RPMI7951 (cell line): ENCODE measurements around the gene ELL. TPM values are rescaled to one million over a fixed set of nuclear protein-coding genes. Genes with fewer than 3 reads are reported as not detected.
A peak's percentile ranks its signal among the peaks of the same experiment; 100 is the strongest.

ENCODE experiments used
- DNase-seq: peaks from one replicate; pipeline ENCODE4 v3.0.0-alpha.2; 2012; ENCODE audit warnings: low read depth
- total RNA-seq: library from RNA; depleted of rRNA; stranded (reverse); fragments of >200 nt; shearing (Covaris generic); gene quantifications from 2 replicates; pipeline ENCODE4 v1.2.3, GENCODE V29; 2014

The ELL gene
- total RNA-seq, 1 experiment from 2014 or later = 7.2 TPM

DNA sequence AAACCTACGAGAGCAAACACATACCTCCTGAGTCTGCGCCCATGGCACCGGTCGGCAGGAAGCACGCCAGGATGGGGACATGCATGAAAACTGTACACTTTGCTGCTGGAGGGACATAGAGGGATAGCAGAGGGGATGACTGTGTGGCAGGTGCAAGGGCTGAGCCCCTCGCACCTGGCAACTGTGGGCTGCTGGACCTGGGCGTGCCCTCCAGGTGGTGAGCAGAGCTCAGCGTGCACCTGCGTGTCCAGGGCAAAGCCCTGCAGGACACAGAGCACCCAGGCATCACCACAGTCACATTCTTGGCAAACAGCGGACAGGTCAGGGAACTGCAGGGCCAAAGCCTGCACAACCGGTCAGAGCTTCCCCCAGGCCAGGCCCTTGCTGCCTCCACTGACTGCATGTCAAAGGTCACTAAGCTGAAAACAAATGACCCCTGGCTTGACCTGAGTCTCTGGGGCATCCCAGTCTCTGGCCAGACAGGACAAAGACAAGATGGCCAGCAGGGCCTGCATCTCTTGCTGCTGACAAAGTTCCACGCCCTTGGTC, 75.0 kb downstream of the ELL start:
- no peak for DNase-seq

DNA sequence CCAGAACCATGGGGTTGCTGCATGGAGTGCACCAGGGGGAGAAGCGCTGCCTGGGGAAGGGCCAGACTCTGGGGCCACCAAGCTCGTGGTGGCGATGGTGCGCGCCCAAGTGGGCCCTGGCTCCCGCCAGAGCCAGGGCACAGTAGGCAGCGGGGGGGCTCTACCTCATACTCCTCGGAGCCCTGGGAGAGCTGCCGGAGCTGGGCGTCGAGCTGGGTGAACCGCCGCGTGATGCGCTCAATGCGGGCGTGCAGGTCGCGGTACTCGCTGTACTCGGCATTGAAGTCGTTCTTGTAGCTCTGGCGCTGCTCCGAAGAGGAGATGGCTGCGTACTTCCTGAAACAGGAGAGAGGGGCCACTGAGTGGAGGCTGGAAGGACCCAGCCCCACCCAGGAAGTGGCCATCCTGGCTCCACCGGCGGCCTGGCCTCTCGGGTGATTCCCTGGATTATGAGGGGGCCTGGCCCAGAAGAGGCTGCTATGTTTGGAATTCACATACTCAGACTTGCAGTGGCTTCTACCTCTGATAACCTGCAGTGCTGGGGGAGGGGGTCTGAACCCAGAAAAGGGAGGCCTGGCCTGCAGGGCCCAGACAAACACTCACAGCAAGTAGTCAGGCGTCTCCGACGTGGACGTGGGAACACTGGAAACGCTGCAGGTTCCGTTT, 75.6 kb downstream of the ELL start:
- DNase-seq = no peak

- DNase-seq = no peak
Measured at GRCh38 chr19:18445262-18445948, 76.5 kb downstream of the ELL start.

- no peak for DNase-seq
Measured at GRCh38 chr19:18444513-18444912, 77.4 kb downstream of the ELL start.

GRCh38 chr19:18443831-18444230, 78.0 kb downstream of the ELL start:
- no peak for DNase-seq

GRCh38 chr19:18443406-18443805, 78.5 kb downstream of the ELL start:
- DNase-seq = no peak

DNA sequence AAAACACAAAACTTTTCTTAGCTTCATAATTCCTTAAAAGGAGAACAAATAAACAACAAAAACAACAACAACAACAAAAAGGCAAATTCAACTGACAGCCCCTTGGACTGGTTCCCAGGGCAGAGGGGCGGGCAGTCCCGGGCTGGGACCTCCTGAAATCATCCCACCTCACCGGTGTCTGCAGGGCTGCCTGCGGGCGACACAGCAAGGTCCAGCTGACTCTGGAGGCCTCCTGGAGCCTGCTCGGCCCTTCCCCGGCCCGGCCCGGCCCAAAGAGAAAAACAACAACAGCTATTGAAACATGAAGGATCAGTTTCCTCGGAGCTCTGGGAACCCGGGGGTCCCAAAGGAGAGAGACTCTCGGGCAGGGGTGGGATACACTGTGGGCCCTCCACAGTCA, 78.9 kb downstream of the ELL start:
- DNase-seq = no peak

DNA sequence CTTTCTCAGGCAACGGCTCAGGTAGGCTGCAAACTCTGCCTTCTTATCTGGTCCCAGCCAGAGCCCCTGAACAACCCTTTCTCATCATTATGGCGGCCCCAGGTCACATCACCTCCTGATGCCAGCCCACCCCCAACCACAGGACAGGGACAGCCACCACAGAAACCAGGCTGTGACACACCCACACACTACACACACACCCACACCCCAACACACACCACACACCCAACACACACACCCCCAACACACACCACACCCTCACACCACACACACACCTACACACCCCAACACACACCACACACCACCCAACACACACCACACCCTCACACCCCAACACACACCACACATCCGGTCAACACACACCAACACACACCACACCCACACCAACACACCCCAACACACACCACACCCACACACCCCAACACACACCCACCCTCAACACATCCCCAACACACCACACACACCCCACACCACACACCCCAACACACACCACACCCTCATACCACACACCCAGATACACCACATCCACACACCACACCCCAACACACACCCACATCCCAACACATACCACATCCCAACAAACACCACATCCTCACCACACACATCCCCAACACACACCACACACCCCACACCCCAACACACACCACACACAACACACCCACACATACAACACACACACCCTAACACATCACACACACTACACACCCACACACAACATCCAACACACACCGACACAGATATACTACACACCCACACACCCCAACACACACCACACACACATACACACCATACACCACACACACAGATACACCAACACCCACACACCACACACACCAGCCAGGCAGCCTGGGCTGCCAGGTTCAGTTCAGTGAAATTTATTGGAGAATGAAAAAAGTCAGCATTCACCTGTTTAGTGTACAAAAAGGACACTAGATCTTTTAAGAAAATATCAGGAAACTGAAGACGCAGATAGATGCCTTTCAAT, 79.8 kb downstream of the ELL start:
- no peak for DNase-seq

DNA sequence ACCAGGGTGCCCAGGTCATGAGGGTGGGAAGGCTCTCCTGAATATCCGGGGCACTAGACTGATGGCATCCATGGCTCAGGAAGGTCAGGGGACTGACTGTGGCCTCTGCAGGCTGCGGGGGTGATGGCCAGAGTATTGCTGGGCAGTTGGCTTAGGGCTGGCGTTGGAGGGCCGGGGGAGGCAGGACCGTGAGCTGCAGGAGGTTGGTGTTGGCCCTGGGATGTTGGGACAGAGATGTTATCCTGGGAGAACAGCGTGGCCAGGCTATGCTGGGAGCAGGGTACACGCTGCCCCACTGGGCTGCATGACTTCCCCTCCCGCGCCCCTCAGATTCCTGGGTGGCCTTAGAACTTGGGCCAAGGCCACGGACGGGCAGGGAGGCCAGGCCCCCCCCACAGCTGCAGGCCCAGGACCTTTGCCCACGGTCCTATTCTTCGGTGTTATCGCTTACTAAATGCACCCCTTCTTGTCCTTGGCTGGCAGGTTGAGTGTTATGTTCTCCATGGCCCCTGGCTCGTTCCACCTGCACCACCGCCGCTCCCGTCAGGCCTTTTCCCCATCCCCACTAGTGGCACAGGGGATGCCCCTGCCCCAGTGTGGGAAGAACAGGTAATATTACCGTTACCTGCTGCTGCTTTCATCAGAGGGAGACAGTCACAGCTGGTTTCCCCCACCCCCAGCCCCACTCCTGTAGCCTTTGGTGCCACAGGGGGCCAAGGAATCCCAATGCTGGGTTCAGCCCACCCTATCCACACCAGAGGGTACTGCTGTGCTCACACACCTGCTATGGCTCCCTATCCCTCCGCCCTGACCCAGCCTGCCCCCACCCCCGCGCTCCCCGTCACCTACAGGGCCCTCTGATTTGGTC, 80.7 kb downstream of the ELL start:
- DNase-seq = no peak

GRCh38 chr19:18440415-18440877, 81.4 kb downstream of the ELL start:
- DNase-seq = no peak

DNA sequence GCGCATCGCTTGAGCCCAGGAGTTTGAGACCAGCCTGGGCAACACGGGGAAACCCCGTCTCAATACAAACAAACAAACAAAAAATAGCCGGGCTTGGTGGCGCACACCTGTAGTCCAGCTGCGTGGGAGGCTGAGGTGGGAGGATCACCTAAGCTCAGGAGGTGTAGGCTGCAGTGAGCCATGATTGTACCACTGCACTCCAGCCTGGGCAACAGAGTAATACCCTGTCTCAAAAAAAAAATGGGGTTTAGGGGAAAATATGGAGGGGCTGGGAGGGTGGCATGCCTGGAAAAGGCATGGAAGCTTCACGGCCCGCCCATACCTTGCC, 82.0 kb downstream of the ELL start:
- DNase-seq = no peak

DNA sequence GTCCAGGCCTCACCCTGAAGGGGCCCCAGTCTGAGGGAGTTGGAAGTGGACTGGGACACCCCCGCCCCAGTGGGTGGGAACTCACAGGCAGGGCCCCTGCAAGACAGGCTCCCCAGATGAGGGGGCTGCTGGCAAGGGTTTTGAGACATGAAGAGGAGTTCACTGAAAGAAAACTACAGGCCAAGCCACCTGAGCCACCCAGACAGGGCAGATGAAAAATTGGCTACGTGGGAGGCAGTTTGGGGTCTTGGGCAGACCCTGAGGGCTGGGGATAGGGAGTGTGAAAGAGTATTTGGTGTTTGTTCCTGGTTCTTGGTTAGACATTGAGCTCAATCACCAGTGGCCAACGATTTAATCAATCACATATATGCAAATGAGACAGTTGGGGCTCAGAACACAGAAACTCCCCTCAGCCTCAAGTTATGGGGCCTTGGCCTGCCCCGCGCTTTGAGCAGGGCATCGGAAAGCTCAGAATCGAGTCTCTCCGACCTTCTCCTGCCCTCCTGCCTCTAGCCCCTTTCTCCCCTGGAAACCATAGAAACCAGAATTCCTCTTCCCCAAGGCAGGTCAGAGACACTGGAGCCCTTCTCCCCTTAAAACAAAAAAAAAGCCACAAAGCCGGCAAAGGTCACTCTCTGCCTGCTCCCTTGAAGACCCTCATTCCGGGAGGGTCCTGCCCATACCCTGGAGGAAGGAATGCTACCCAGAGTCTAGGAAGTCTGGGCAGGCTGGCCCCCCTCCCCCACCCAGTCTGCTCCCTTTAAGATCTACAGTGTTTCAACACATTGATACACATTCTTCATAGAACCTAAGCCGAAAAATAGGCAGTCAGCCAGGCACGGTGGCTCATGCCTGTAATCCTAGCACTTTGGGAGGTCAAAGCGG, 82.6 kb downstream of the ELL start:
- DNase-seq = peak; percentile 56

DNA sequence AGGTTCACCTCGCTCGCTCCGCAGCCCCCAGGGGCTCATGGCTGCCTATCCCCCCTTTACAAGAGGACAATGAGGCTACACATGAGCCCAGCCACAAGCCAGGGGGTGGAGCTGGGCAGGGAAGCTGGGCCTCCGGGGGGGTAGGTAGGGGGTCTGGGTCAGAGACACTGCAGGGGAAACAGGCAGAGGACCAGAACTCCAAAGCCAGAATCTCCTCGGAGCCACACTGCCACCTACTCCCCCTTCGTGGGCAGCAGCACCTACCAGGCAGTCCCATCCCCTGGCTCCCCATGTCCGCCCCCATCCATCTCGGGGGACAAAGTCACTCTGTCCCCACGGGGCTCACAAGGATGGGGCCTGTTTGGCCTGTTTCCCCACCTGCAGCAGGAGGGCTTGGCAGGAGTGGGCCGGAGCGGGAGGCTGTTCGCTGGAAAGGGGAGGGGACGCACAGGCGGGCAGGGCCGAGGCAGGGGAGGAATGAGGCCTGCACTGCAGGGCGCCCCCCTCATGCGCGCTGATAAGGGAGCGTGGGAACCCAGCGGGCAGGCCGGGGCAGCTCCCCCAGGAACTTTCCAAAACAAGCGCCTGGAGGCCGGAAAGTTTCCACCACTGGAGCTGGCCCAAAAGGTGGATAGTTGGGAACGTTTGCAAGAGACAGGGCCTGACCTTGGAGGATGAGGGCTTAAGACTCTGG, 83.4 kb downstream of the ELL start:
- peak; percentile 57 for DNase-seq

GRCh38 chr19:18437491-18438330, 84.2 kb downstream of the ELL start, which contains the start of gene ISYNA1:
Gene ISYNA1 (minus strand): TSS chr19:18438133. CDS start chr19:18437979, 154 bp downstream.
- no peak for DNase-seq

DNA sequence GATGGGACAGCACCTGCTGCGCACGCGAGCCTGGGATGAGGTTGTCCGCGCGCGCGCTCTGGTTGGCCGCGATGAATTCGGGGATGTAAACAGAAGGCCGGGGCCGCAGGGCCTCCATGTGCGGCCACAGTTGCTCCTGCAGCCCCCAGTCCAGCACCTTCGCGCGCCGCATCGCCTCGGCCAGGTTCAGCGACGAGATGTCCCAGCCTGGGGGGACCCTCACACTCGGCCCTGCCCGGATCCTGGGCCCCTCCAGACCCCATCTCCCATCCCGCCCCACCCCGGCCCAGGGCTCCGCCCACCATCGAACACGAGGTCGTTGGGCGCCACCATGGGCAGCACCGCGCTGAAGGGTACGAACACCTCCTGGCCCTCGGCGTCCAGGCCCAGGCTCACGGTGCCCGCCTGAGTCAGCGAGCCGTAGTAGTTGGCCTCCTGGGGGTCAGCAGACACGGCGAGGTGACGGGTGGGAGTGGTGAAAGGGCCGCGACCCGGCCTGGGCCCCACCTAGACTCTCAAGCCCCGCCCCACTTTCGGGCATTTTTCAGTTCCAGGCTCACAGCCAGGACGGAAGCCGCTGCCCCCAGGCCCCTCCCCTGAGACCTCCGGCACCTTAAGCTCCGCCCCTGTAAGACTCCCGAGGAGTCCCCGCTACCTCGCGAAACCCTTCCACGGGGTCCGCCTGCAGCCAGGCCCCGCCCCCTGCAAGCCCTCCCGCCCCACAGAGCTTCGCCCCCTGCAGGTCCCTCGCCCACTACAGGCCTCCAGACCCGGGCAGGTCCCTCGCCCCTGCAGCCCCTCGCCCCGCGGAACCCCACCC, 85.0 kb downstream of the ELL start:
- peak; percentile 78 for DNase-seq

DNA sequence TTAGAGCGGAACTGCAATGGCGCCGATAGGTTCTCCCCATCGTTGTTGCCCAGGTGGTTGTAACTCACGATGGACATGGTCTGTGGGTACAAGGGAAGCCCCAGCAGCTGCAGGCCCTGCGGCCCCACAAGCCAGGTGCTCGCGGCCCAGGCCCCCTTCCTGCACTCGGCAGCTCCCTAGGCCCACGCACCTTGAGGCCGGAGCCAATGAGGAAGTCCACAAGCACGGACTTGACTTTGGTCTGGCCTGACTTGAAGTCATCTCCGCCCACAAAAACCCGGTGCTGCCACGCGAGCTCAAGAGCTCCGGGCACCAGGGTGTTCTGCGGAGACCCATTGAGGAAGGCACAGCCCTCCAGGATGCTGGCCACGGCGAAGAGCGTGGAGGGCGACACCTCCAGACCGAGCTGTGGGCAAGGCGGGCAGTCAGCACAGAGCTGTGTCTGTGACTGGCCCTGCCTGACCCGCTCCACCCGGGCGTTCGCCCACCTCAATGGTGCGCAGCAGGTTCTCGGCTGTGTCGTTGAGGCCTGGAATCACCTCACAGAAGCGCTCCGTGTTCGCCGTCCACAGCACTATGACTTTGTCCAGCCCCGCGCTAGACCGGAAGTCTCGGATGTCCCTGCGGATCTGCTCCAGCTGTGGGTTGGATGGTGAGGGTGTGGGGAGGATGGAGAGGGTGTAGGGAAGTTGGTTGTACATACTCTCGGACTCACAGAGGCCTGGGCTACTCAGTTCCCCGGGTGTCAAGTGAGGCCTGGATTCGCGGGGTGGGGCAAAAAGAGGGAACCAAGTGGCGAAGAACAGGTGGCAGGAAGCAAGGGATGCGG, 85.8 kb downstream of the ELL start:
- DNase-seq = no peak
